Daoy (cell line): Measurements from ENCODE around the gene PCYT1B. TPM values are rescaled to one million over a fixed set of nuclear protein-coding genes. Genes with fewer than 3 reads are reported as not detected.
A peak's percentile ranks its signal among the peaks of the same experiment; 100 is the strongest.
"Not testable (repeated sequence)": the region's sequence is repeated elsewhere in the genome, so short reads cannot be mapped to it uniquely, and the experiment has no call there.

Experiments
- DNase-seq: peaks from one replicate; pipeline ENCODE4 v3.0.0-alpha.2; 2015; ENCODE audit warnings: low read depth
- total RNA-seq: library from RNA; depleted of rRNA; stranded (reverse); fragments of >200 nt; shearing (Covaris generic); gene quantifications from 2 replicates; pipeline ENCODE4 v1.2.3, GENCODE V29; 2014; rRNA removed

The PCYT1B gene
- total RNA-seq, result 6.4 and 10.3 TPM in 2 replicates

GRCh38 chrX:24647257-24648058, at the start of gene PCYT1B:
Gene PCYT1B, minus strand, starts transcription at chrX:24647347. Its CDS starts 242 bp downstream, at chrX:24647105.
- DNase-seq, result peak; percentile 76

- no peak for DNase-seq
Observed at GRCh38 chrX:24696294-24696693, 49.1 kb upstream of the PCYT1B start.

GRCh38 chrX:24694825-24695224, 47.7 kb upstream of the PCYT1B start:
- no peak for DNase-seq

GRCh38 chrX:24693453-24694202, 46.5 kb upstream of the PCYT1B start, which contains the start of gene POLA1:
Gene POLA1, plus strand, starts transcription at chrX:24693918. Its CDS starts 44 bp downstream, at chrX:24693962.
- DNase-seq, result peak; percentile 94

GRCh38 chrX:24692305-24692704, 45.2 kb upstream of the PCYT1B start:
- DNase-seq, result no peak

GRCh38 chrX:24684048-24684447, 36.9 kb upstream of the PCYT1B start:
- no peak for DNase-seq

- DNase-seq, result no peak
Observed at GRCh38 chrX:24682739-24683432, 35.7 kb upstream of the PCYT1B start.

GRCh38 chrX:24676403-24677024, 29.4 kb upstream of the PCYT1B start:
- no peak for DNase-seq

- no peak for DNase-seq
Observed at GRCh38 chrX:24673424-24673823, 26.3 kb upstream of the PCYT1B start.

GRCh38 chrX:24672701-24673190, 25.6 kb upstream of the PCYT1B start:
- no peak for DNase-seq

GRCh38 chrX:24668111-24668510, 21.0 kb upstream of the PCYT1B start:
- DNase-seq, result peak; percentile 22

- no peak for DNase-seq
Observed at GRCh38 chrX:24662352-24662751, 15.2 kb upstream of the PCYT1B start.

- no peak for DNase-seq
Observed at GRCh38 chrX:24661292-24661691, 14.1 kb upstream of the PCYT1B start.

GRCh38 chrX:24659646-24660045, 12.5 kb upstream of the PCYT1B start:
- no peak for DNase-seq

- DNase-seq, result no peak
Observed at GRCh38 chrX:24659106-24659505, 12.0 kb upstream of the PCYT1B start.

GRCh38 chrX:24658421-24658820, 11.3 kb upstream of the PCYT1B start:
- no peak for DNase-seq

- DNase-seq, result no peak
Observed at GRCh38 chrX:24657671-24658386, 10.7 kb upstream of the PCYT1B start.

GRCh38 chrX:24655679-24656078, 8.5 kb upstream of the PCYT1B start:
- not testable (repeated sequence) for DNase-seq

GRCh38 chrX:24651783-24652182, 4.6 kb upstream of the PCYT1B start:
- no peak for DNase-seq

GRCh38 chrX:24648495-24648894, 1.3 kb upstream of the PCYT1B start:
- DNase-seq, result no peak

GRCh38 chrX:24646745-24647182, 383 bp downstream of the PCYT1B start:
- DNase-seq, result no peak
